Activated CD4-positive, alpha-beta T cell treated with anti-CD3 and anti-CD28 coated beads for 36 hours (primary cell): ENCODE results near the gene SCN4A. TPM values are rescaled to one million over a fixed set of nuclear protein-coding genes. Genes with fewer than 3 reads are reported as not detected.

Experiments
- ATAC-seq: fragments of 200-7000 bp; cut with Tn5 transposase; one replicate; pipeline ENCODE4 v1.10.0; 2021; ENCODE audit warnings: mild to moderate bottlenecking, moderate library complexity
- CTCF ChIA-PET: fragments of 350-600 bp; sonication (Branson Sonifier 250); formaldehyde crosslinking; loops from one replicate; lab custom pipeline; 2021; ENCODE audit warnings: antibody characterized with exemption; lab: Charles Lee
- POLR2A ChIA-PET: fragments of 350-600 bp; sonication (Branson Sonifier 250); formaldehyde crosslinking; loops from one replicate; lab custom pipeline; 2021; ENCODE audit warnings: antibody characterized with exemption, inconsistent platforms; lab: Charles Lee
- DNase-seq: peaks from one replicate; pipeline ENCODE4 v3.0.0-alpha.2; 2020
- H3K27ac Mint-ChIP-seq: one replicate; pipeline ENCODE4 v1.8.0; 2021; ENCODE audit warnings: mixed read lengths
- H3K27me3 Mint-ChIP-seq: one replicate; pipeline ENCODE4 v1.8.0; 2021; ENCODE audit warnings: mixed read lengths
- H3K36me3 Mint-ChIP-seq: one replicate; pipeline ENCODE4 v1.8.0; 2021; ENCODE audit warnings: low read depth, mixed read lengths
- H3K4me1 Mint-ChIP-seq: one replicate; pipeline ENCODE4 v1.8.0; 2021; ENCODE audit warnings: mixed read lengths
- H3K4me3 Mint-ChIP-seq: one replicate; pipeline ENCODE4 v1.8.0; 2021; ENCODE audit warnings: mild to moderate bottlenecking, moderate library complexity, mixed read lengths
- H3K9me3 Mint-ChIP-seq: one replicate; pipeline ENCODE4 v1.8.0; 2021; ENCODE audit warnings: low read depth, mixed read lengths
- intact Hi-C, 2 experiments: fragments of 100-400 bp; cut with DNase I in 1 of 2; cut with micrococcal nuclease in 1 of 2; formaldehyde crosslinking; loops; one replicate each; pipeline versions ENCODE4 v1.14.2 to v1.15.1; 2022 to 2024; cut with DNase I, micrococcal nuclease
- total RNA-seq, 2 experiments: library from RNA; stranded (reverse); gene quantifications; one replicate each; pipeline ENCODE4 v1.2.3, GENCODE V29; 2021

SCN4A gene
- total RNA-seq, 2 experiments from 2014 or later = 0.21 to 0.50 TPM

GRCh38 chr17:63950940-63951907, 21.5 kb downstream of the SCN4A start:
- POLR2A ChIA-PET = interaction anchor here (0.7 to 0.8 kb wide), 2 partner anchors 194 to 240 kb away, joined by 3 to 4 read pairs; no protein-coding TSS in a partner anchor
- CTCF ChIA-PET = interaction anchor here (0.8 to 1.5 kb wide), 7 partner anchors 13 to 201 kb away, joined by 3 to 8 read pairs (median 4); no protein-coding TSS in a partner anchor
- no peak overlapping the region for H3K27ac Mint-ChIP-seq
- intact Hi-C loops = loop anchor here in 1 of 2 experiments (5.0 kb wide), 1 partner anchor 41 kb away; no protein-coding TSS in a partner anchor
- ATAC-seq (no peak), DNase-seq (peak; percentile 59)
- no peaks in the 10 kb centered on the region for H3K9me3 Mint-ChIP-seq
- no peaks in the 10 kb centered on the region for H3K36me3 Mint-ChIP-seq
- peaks cover 25% of the 10 kb centered on the region for H3K4me1 Mint-ChIP-seq
- no peaks in the 10 kb centered on the region for H3K27me3 Mint-ChIP-seq
- no peak overlapping the region for H3K4me3 Mint-ChIP-seq

GRCh38 chr17:63949576-63950250, 23.0 kb downstream of the SCN4A start:
- DNase-seq (no peak), ATAC-seq (no peak)
- CTCF ChIA-PET = interaction anchor here (1.1 to 1.9 kb wide), 3 partner anchors 14 to 82 kb away, joined by 3 to 5 read pairs (median 4); no protein-coding TSS in a partner anchor
- H3K27ac Mint-ChIP-seq = no peak overlapping the region
- H3K36me3 Mint-ChIP-seq = no peaks in the 10 kb centered on the region
- peaks cover 23% of the 10 kb centered on the region for H3K4me1 Mint-ChIP-seq
- H3K9me3 Mint-ChIP-seq = no peaks in the 10 kb centered on the region
- H3K4me3 Mint-ChIP-seq = no peak overlapping the region
- intact Hi-C loops = loop anchor here in 1 of 2 experiments (5.0 kb wide), 1 partner anchor 43 kb away; no protein-coding TSS in a partner anchor
- POLR2A ChIA-PET = no interaction called here
- H3K27me3 Mint-ChIP-seq = no peaks in the 10 kb centered on the region

GRCh38 chr17:63948521-63948920, 24.2 kb downstream of the SCN4A start:
- Mint-ChIP-seq H3K36me3 (no peaks in the 10 kb centered on the region), H3K27ac (no peak overlapping the region), H3K4me3 (no peak overlapping the region), H3K4me1 (peaks cover 13% of the 10 kb centered on the region), H3K9me3 (no peaks in the 10 kb centered on the region), H3K27me3 (no peaks in the 10 kb centered on the region)
- ChIA-PET CTCF (interaction anchor here (1.2 to 1.9 kb wide), 2 partner anchors 15 to 29 kb away, joined by 3 to 5 read pairs; no protein-coding TSS in a partner anchor), POLR2A (no interaction called here)
- ATAC-seq (no peak), DNase-seq (no peak)
- intact Hi-C loops = no loop called here

GRCh38 chr17:63947711-63948330, 24.9 kb downstream of the SCN4A start:
- Mint-ChIP-seq H3K9me3 (no peaks in the 10 kb centered on the region), H3K4me3 (no peak overlapping the region), H3K4me1 (peaks cover 13% of the 10 kb centered on the region), H3K27me3 (no peaks in the 10 kb centered on the region), H3K27ac (no peak overlapping the region), H3K36me3 (no peaks in the 10 kb centered on the region)
- ATAC-seq (no peak), DNase-seq (no peak)
- POLR2A ChIA-PET = no interaction called here
- intact Hi-C loops = loop anchor here in 1 of 2 experiments (2.0 kb wide), 1 partner anchor 43 kb away; no protein-coding TSS in a partner anchor
- CTCF ChIA-PET = interaction anchor here (0.9 to 2.9 kb wide), 9 partner anchors 8 to 89 kb away, joined by 3 to 34 read pairs (median 10); partner anchors contain the start of gene GH1

- peak overlapping the region; percentile 65 for H3K27ac Mint-ChIP-seq
These were observed 26.0 kb downstream of the SCN4A start for GRCh38 chr17:63946440-63947363.

GRCh38 chr17:63945784-63946439, 26.8 kb downstream of the SCN4A start:
- Mint-ChIP-seq H3K4me1 (peaks cover 13% of the 10 kb centered on the region), H3K27ac (no peak overlapping the region), H3K27me3 (no peaks in the 10 kb centered on the region), H3K4me3 (no peak overlapping the region), H3K36me3 (no peaks in the 10 kb centered on the region), H3K9me3 (no peaks in the 10 kb centered on the region)
- ATAC-seq = peak; percentile 5
- intact Hi-C loops = loop anchor here (1.0 to 2.0 kb wide), 2 partner anchors 27 to 45 kb away; no protein-coding TSS in a partner anchor
- DNase-seq = no peak
- ChIA-PET POLR2A (no interaction called here), CTCF (interaction anchor here (0.6 to 2.9 kb wide), 37 partner anchors 9 to 861 kb away, joined by 3 to 34 read pairs (median 5); partner anchors contain the start of genes CD79B, CSHL1 and GH1)

More at GRCh38 chr17:63946440-63947363, 26.0 kb downstream of the SCN4A start:
- Mint-ChIP-seq H3K4me1 (peaks cover 13% of the 10 kb centered on the region), H3K36me3 (no peaks in the 10 kb centered on the region), H3K27me3 (no peaks in the 10 kb centered on the region), H3K9me3 (no peaks in the 10 kb centered on the region), H3K4me3 (peak overlapping the region; percentile 21)
- DNase-seq = peak; percentile 79
- CTCF ChIA-PET = interaction anchor here (0.6 to 2.9 kb wide), 39 partner anchors 10 to 521 kb away, joined by 3 to 34 read pairs (median 5); partner anchors contain the start of genes CD79B, CSHL1 and GH1
- intact Hi-C loops = loop anchor here (1.0 to 2.0 kb wide), 2 partner anchors 27 to 44 kb away; no protein-coding TSS in a partner anchor
- POLR2A ChIA-PET = interaction anchor here (0.6 kb wide), 1 partner anchor 10 kb away, joined by 3 read pairs; no protein-coding TSS in a partner anchor
- peak; percentile 95 for ATAC-seq

GRCh38 chr17:63944736-63945499, 27.8 kb downstream of the SCN4A start:
- H3K4me1 Mint-ChIP-seq = peaks cover 13% of the 10 kb centered on the region
- no peak overlapping the region for H3K27ac Mint-ChIP-seq
- intact Hi-C loops = no loop called here
- ATAC-seq (no peak), DNase-seq (no peak)
- POLR2A ChIA-PET = no interaction called here
- H3K9me3 Mint-ChIP-seq = no peaks in the 10 kb centered on the region
- no peaks in the 10 kb centered on the region for H3K36me3 Mint-ChIP-seq
- CTCF ChIA-PET = interaction anchor here (0.6 to 2.9 kb wide), 10 partner anchors 8 to 189 kb away, joined by 3 to 34 read pairs (median 10); partner anchors contain the start of gene GH1
- no peaks in the 10 kb centered on the region for H3K27me3 Mint-ChIP-seq
- no peak overlapping the region for H3K4me3 Mint-ChIP-seq

GRCh38 chr17:63943745-63944144, 29.0 kb downstream of the SCN4A start:
- CTCF ChIA-PET = no interaction called here
- ATAC-seq = no peak
- intact Hi-C loops = no loop called here
- Mint-ChIP-seq H3K4me3 (no peak overlapping the region), H3K27me3 (no peaks in the 10 kb centered on the region), H3K4me1 (peaks cover 15% of the 10 kb centered on the region), H3K9me3 (no peaks in the 10 kb centered on the region), H3K27ac (no peak overlapping the region), H3K36me3 (no peaks in the 10 kb centered on the region)
- no peak for DNase-seq
- POLR2A ChIA-PET = no interaction called here
